ENCODE results near the gene BCL7A. TPM values are rescaled to one million over a fixed set of nuclear protein-coding genes. Genes with fewer than 3 reads are reported as not detected.

The BCL7A gene
- total and polyA plus RNA-seq, 9 of the 15 experiments (the other 6 are each of a cell fraction or from before 2014, with no cell fraction given), result 0.25 to 21.9 (median 14.9) TPM

GRCh38 chr12:122078141-122079032 lies 56.7 kb downstream of the BCL7A start, which contains the start of gene MLXIP (continued):
- TF ChIP-seq PTBP1 (IDR thresholded peaks at IDR 0.05; ENCODE audit: low read depth, low read length) (no peak), U2AF2 (optimal IDR thresholded peaks at IDR 0.05; ENCODE audit: low read depth, low read length) (no peak), ZNF239 (CRISPR knock-in tag; IDR thresholded peaks at IDR 0.05) (no peak; the same call in 1 of the 2 replicates), HDAC6 (IDR thresholded peaks at IDR 0.05; ENCODE audit: low read depth, low read length) (no peak), NR3C1 (CRISPR knock-in tag; IDR thresholded peaks at IDR 0.05) (peak; percentile 70; the same call in 1 of the 2 replicates), ELF1 (tag; IDR thresholded peaks at IDR 0.05) (no peak), ARID4B (CRISPR knock-in tag; IDR thresholded peaks at IDR 0.05) (peak; percentile 90), GATAD2B (IDR thresholded peaks at IDR 0.05; ENCODE audit: borderline replicate concordance) (peak; percentile 72; the same call in 1 of the 2 replicates), EHMT2 (IDR thresholded peaks at IDR 0.05) (no peak), HMGN3 (IDR thresholded peaks at IDR 0.05; ENCODE audit: borderline replicate concordance, extremely low read depth, insufficient read length, low read depth, low read length) (peak; percentile 87), ZBTB40 (IDR thresholded peaks at IDR 0.05) (no peak), ZBTB40 (CRISPR knock-in tag; IDR thresholded peaks at IDR 0.05) (no peak), KLF6 (CRISPR knock-in tag; IDR thresholded peaks at IDR 0.05; ENCODE audit: borderline replicate concordance) (no peak), ERF (CRISPR knock-in tag; IDR thresholded peaks at IDR 0.05) (peak; percentile 74; the same call in 1 of the 2 replicates)
